SIG-M5 (cell line): ENCODE data around the gene CHKA.

Experiments used
- DNase-seq: peaks from one replicate; lab custom pipeline; 2025; lab: John Stamatoyannopoulos, UW

The CHKA gene

GRCh38 chr11:68071281-68072048, 49.7 kb downstream of the CHKA start:
- no peak for DNase-seq

- no peak for DNase-seq
Measured at GRCh38 chr11:68067991-68068390, 53.2 kb downstream of the CHKA start.

- no peak for DNase-seq
Measured at GRCh38 chr11:68066742-68067141, 54.4 kb downstream of the CHKA start.

- DNase-seq = no peak
Measured at GRCh38 chr11:68065841-68066240, 55.3 kb downstream of the CHKA start.

- DNase-seq = no peak
Measured at GRCh38 chr11:68064926-68065325, 56.3 kb downstream of the CHKA start.

- no peak for DNase-seq
Measured at GRCh38 chr11:68061508-68061907, 59.7 kb downstream of the CHKA start.

GRCh38 chr11:68057807-68058206, 63.4 kb downstream of the CHKA start:
- no peak for DNase-seq

GRCh38 chr11:68056317-68057285, 64.6 kb downstream of the CHKA start:
- no peak for DNase-seq

GRCh38 chr11:68053981-68054812, 67.0 kb downstream of the CHKA start:
- DNase-seq = no peak

- no peak for DNase-seq
Measured at GRCh38 chr11:68053117-68053516, 68.1 kb downstream of the CHKA start.

GRCh38 chr11:68052137-68052873, 68.9 kb downstream of the CHKA start:
- no peak for DNase-seq

- DNase-seq = no peak
Measured at GRCh38 chr11:68051191-68052136, 69.7 kb downstream of the CHKA start.

GRCh38 chr11:68050371-68050841, 70.8 kb downstream of the CHKA start:
- DNase-seq = no peak

- no peak for DNase-seq
Measured at GRCh38 chr11:68049509-68050370, 71.4 kb downstream of the CHKA start.

- no peak for DNase-seq
Measured at GRCh38 chr11:68048681-68049508, 72.3 kb downstream of the CHKA start.

- DNase-seq = no peak
Measured at GRCh38 chr11:68047437-68048290, 73.5 kb downstream of the CHKA start.

- DNase-seq = no peak
Measured at GRCh38 chr11:68044898-68045351, 76.3 kb downstream of the CHKA start.
